Kidney (tissue), 14 donors: ENCODE data around the gene SPHK2. TPM values are rescaled to one million over a fixed set of nuclear protein-coding genes. Genes with fewer than 3 reads are reported as not detected.
"Not testable (repeated sequence)": the region's sequence is repeated elsewhere in the genome, so short reads cannot be mapped to it uniquely, and the experiment has no call there.

ENCODE experiments used
- DNase-seq, 5 donors: peaks; one replicate each; pipeline ENCODE4 v3.0.0-alpha.2; 2013 to 2020
- FAIRE-seq: peaks from 2 replicates; lab custom pipeline; 2012; peaks lifted over from hg19 to GRCh38; lab: Jason Lieb, UNC
- H3K27ac ChIP-seq, 2 donors: one replicate each; pipeline ENCODE4 v1.7.0; 2013; ENCODE audit warnings: low read depth in 2 of 2, low read length in 2 of 2, inconsistent platforms in 1 of 2
- H3K27me3 ChIP-seq: one replicate; pipeline ENCODE4 v1.7.1; 2013; ENCODE audit warnings: low read length, inconsistent platforms; ENCODE audit not compliant: control insufficient read depth, insufficient read depth
- H3K36me3 ChIP-seq, 3 donors: one replicate each; pipeline versions ENCODE4 v1.7.0 to v1.7.1; 2013; ENCODE audit warnings: low read length in 3 of 3, control low read depth in 1 of 3, inconsistent platforms in 1 of 3; ENCODE audit not compliant: insufficient read depth in 3 of 3, control insufficient read depth in 2 of 3
- H3K4me1 ChIP-seq, 3 donors: one replicate each; pipeline versions ENCODE4 v1.7.0 to v1.7.1; 2013; ENCODE audit warnings: low read length in 3 of 3, inconsistent platforms in 1 of 3, low read depth in 1 of 3; ENCODE audit not compliant: control insufficient read depth in 2 of 3, insufficient read depth in 2 of 3
- H3K4me3 ChIP-seq, 3 donors: one replicate each; pipeline versions ENCODE4 v1.7.0 to v1.8.1; 2013; ENCODE audit warnings: low read length in 3 of 3, control low read depth in 1 of 3, inconsistent platforms in 1 of 3
- H3K9ac ChIP-seq, 3 donors: one replicate each; pipeline versions ENCODE4 v1.7.0 to v1.7.1; 2013; ENCODE audit warnings: low read length in 3 of 3, control low read depth in 1 of 3, inconsistent platforms in 1 of 3
- H3K9me3 ChIP-seq, 3 donors: one replicate each; pipeline versions ENCODE4 v1.7.0 to v1.7.1; 2013; ENCODE audit warnings: low read length in 3 of 3, control low read depth in 1 of 3, inconsistent platforms in 1 of 3; ENCODE audit not compliant: control insufficient read depth in 2 of 3, insufficient read depth in 1 of 3
- CTCF ChIP-seq: IDR thresholded peaks from 3 replicates; pipeline ENCODE4 v1.5.1; 2012; ENCODE audit warnings: mild to moderate bottlenecking, moderate library complexity, borderline replicate concordance; ENCODE audit not compliant: insufficient read depth; ENCODE audit errors: extremely low read depth
- intact Hi-C: fragments of 100-400 bp; cut with DNase I; formaldehyde crosslinking; loops from one replicate; pipeline ENCODE4 v1.11.1; 2022
- polyA plus RNA-seq: library from polyadenylated mRNA; stranded (reverse); fragments of 350-450 nt; fragmentation: Illumina TruSeq; extraction: RNeasy Lipid Tissue Mini Kit (QIAGEN cat#74804); gene quantifications from one replicate; pipeline ENCODE4 v1.2.3, GENCODE V29; 2014; ENCODE audit warnings: low read depth, low replicate concordance; ENCODE audit not compliant: insufficient read depth
- total RNA-seq: library from RNA; stranded (reverse); fragmentation: NEBNext Ultra II Directional; extraction: Animal tissue kit (Norgen Biotek cat#: 25700); gene quantifications from one replicate; pipeline ENCODE4 v1.2.1, GENCODE V29; 2021
- donor health status: control.
- donor health status: control.
- donor health status: control.
- donor health status: control.
- donor health status: control.
- donor health status: DM: yes; HTN: yes; CAD: no.
- donor health status: Normal renal cell carcinoma (clear cell type).

SPHK2 gene
- total and polyA plus RNA-seq, 2 donors from 2014 or later, result 23.3 to 37.2 TPM

DNA sequence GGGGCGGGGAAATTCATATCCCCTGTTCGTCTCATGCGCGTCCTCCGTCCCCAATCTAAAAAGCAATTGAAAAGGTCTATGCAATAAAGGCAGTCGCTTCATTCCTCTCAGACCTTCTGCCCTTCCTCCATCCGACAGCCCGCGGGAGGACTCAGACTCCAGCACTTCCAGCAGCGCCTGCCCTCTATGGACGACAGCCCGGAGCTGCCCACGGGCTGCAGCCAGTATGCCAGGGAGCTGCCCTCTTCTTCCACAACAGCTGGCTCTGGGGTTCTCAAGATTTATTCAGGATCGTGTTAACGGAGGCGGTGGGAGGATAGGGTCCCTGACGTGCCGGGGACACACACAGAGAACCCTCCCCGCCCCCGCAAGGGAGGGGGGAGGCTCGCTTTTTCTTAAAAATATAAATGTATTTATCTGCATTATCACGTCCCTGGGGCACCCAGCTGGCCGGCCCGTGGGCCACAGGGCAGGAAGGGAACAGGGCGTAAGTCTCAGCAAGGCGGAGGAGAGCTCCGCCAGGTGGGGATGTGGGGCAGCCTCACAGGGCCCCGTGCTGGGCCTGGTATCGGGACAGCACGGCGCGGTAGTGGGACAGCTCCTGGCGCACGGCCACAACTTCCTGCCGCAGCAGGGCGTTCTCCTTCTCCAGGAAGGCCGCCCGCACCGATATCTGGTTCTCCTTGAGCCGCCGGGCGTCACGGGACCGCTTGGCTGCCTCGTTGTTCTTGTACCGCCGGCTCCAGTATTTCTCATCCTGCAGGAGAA is 11.2 kb downstream of the SPHK2 start:
- Histone ChIP-seq H3K27ac (peak overlapping the region; percentile 43 to 51), H3K9me3 (no peaks in the 10 kb centered on the region), H3K4me3 (no peak overlapping the region), H3K4me1 (peaks cover 4 to 31% (median 28%) of the 10 kb centered on the region in 3 donors), H3K36me3 (peaks cover 0 to 6% (median 5%) of the 10 kb centered on the region in 3 donors), H3K9ac (no peak overlapping the region), H3K27me3 (no peaks in the 10 kb centered on the region)
- DNase-seq (peak; percentile 68 to 92 (median 84)), FAIRE-seq (no peak)
- intact Hi-C loops, result no loop called here
- no peak for TF ChIP-seq CTCF

DNA sequence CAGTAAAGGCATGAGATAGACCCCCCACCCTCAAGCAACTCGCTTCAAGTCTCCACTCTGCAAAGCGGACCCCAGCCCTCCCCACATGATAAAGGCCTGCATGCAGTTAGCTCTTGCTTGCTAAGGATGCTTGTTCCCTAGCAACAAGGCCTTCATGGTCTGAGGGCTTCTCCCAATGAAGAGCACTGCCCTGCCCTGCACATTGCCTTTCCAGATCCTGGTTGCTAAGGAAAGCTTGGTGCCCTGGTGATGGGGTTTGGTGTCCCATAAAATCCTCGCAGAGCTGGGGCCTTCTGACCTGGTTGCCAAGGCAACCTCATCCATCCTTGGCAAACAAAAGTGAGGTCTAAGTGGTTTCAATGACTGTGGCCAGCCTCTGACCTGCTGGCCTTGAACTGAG is 11.9 kb downstream of the SPHK2 start:
- intact Hi-C loops, result no loop called here
- Histone ChIP-seq H3K9me3 (no peaks in the 10 kb centered on the region), H3K4me3 (no peak overlapping the region), H3K27ac (peak overlapping the region in 1 of 2 donors; percentile 51), H3K27me3 (no peaks in the 10 kb centered on the region), H3K4me1 (peaks cover 4 to 31% (median 28%) of the 10 kb centered on the region in 3 donors), H3K9ac (no peak overlapping the region), H3K36me3 (peaks cover 0 to 6% (median 5%) of the 10 kb centered on the region in 3 donors)
- peak in 4 of 5 donors; percentile 53 to 73 (median 59) for DNase-seq
- FAIRE-seq, result no peak
- TF ChIP-seq CTCF, result no peak

DNA sequence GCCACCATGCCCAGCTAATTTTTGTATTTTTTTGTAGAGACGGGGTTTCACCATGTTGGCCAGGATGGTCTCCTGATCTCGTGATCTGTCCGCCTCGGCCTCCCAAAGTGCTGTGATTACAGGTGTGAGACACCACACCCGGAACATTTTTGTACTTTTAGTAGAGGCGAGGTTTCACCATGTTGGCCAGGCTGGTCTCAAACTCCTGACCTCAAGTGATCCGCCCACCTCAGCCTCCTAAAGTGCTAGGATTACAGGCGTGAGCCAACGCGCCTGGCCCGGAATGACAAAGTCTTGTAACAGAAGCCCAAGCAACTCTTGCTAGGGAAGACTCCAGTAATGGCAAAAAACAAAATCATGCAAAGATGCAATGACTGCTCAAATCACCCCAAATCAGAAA is 13.0 kb downstream of the SPHK2 start:
- FAIRE-seq, DNase-seq, H3K4me3 ChIP-seq, H3K9me3 ChIP-seq, H3K36me3 ChIP-seq, intact Hi-C loops, H3K9ac ChIP-seq, H3K27ac ChIP-seq, H3K27me3 ChIP-seq: not testable (repeated sequence)
- H3K4me1 ChIP-seq, result peaks cover 4 to 31% (median 28%) of the 10 kb centered on the region in 3 donors

- Histone ChIP-seq H3K27me3 (no peaks in the 10 kb centered on the region), H3K9me3 (no peaks in the 10 kb centered on the region), H3K36me3 (peaks cover 0 to 6% (median 5%) of the 10 kb centered on the region in 3 donors), H3K4me3 (peak overlapping the region in 1 of 3 donors; percentile 5), H3K4me1 (peaks cover 4 to 28% (median 28%) of the 10 kb centered on the region in 3 donors), H3K27ac (no peak overlapping the region), H3K9ac (no peak overlapping the region)
- intact Hi-C loops, result no loop called here
- TF ChIP-seq CTCF, result no peak
- FAIRE-seq, result no peak
- DNase-seq, result peak in 4 of 5 donors; percentile 52 to 77 (median 62)
These were observed 13.4 kb downstream of the SPHK2 start for GRCh38 chr19:48632692-48633147.
